Activated naive CD4-positive, alpha-beta T cell treated with anti-CD3 and anti-CD28 coated beads, Interleukin-2, amount 10 ng/mL, durations not matched to agents 7 days and 5 days (primary cell): ENCODE measurements around the gene UBAP2L.
"Not testable (repeated sequence)": the region's sequence is repeated elsewhere in the genome, so short reads cannot be mapped to it uniquely, and the experiment has no call there.

Experiments used
- CTCF ChIA-PET: fragments of 350-600 bp; sonication (Branson Sonifier 250); formaldehyde crosslinking; loops from one replicate; lab custom pipeline; 2021; ENCODE audit warnings: antibody characterized with exemption; lab: Charles Lee
- DNase-seq: peaks from one replicate; pipeline ENCODE4 v3.0.0-alpha.2; 2020
- H3K27ac Mint-ChIP-seq: one replicate; pipeline ENCODE4 v1.8.0; 2021; ENCODE audit warnings: mild to moderate bottlenecking, moderate library complexity, mixed read lengths
- H3K27me3 Mint-ChIP-seq: one replicate; pipeline ENCODE4 v1.8.0; 2021; ENCODE audit warnings: mild to moderate bottlenecking, mixed read lengths
- H3K36me3 Mint-ChIP-seq: one replicate; pipeline ENCODE4 v1.8.0; 2021; ENCODE audit warnings: mixed read lengths
- H3K4me1 Mint-ChIP-seq: one replicate; pipeline ENCODE4 v1.8.0; 2021; ENCODE audit warnings: mixed read lengths
- H3K4me3 Mint-ChIP-seq: one replicate; pipeline ENCODE4 v1.8.0; 2021; ENCODE audit warnings: mild to moderate bottlenecking, moderate library complexity, mixed read lengths
- H3K9me3 Mint-ChIP-seq: one replicate; pipeline ENCODE4 v1.8.0; 2021; ENCODE audit warnings: mixed read lengths

UBAP2L gene

DNA sequence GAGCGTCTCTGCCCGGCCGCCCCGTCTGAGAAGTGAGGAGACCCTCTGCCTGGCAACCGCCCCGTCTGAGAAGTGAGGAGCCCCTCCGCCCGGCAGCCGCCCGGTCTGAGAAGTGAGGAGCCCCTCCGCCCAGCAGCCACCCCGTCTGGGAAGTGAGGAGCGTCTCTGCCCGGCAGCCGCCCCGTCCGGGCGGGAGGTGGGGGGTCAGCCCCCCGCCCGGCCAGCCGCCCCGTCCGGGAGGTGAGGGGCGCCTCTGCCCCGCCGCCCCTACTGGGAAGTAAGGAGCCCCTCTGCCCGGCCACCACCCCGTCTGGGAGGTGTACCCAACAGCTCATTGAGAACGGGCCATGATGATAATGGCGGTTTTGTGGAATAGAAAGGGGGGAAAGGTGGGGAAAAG is 66.8 kb downstream of the UBAP2L start:
- H3K27ac Mint-ChIP-seq, H3K4me1 Mint-ChIP-seq, H3K9me3 Mint-ChIP-seq, H3K4me3 Mint-ChIP-seq, H3K36me3 Mint-ChIP-seq, CTCF ChIA-PET, DNase-seq: not testable (repeated sequence)
- peaks cover 11% of the 10 kb centered on the region for H3K27me3 Mint-ChIP-seq

DNA sequence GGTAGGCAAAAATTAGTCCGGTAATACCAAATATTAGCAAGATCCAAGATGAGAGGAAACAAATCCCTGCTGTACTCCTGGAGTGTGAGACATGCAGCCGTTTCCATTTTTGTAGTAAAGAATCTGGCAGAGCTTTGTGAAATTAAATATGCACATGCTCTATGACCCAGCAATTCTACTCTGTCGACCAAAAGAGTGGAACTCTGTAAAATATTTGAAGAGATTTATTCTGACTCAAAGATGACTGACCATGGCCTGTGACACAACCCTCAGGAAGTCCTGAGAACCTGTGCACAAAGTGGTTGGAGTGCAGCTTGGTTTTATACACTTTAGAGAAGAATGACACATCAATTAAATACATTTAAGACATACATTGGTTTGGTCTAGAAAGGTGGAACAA is 67.9 kb downstream of the UBAP2L start:
- Mint-ChIP-seq H3K27me3 (peaks cover 11% of the 10 kb centered on the region), H3K9me3 (peaks cover 6% of the 10 kb centered on the region), H3K4me1 (no peaks in the 10 kb centered on the region), H3K27ac (no peak overlapping the region), H3K36me3 (peaks cover 3% of the 10 kb centered on the region), H3K4me3 (no peak overlapping the region)
- CTCF ChIA-PET, result no interaction called here
- DNase-seq, result no peak

DNA sequence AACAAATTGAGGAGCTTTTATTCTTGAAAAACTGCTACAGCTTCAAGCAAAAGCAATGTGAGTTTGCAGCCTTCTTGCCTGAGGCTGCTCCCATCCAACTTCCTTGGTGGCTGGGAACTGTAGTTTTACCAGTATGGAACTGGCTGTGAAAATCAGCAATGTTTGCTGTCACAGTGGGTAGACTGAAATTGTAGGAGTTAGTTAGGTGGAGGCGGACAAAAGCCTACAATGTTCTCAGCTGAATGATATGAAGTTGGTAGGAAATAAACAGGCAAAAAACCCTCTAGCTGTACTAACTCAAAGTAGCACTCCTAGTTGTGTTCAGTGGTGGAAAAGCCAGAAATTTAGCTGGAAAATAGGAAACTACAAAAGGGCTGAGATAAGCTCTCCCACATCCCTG is 70.2 kb downstream of the UBAP2L start:
- CTCF ChIA-PET, result interaction anchor here (0.6 kb wide), 1 partner anchor 45 kb away, joined by 4 read pairs; no protein-coding TSS in a partner anchor
- Mint-ChIP-seq H3K9me3 (peaks cover 16% of the 10 kb centered on the region), H3K27ac (no peak overlapping the region), H3K36me3 (peaks cover 8% of the 10 kb centered on the region), H3K27me3 (peaks cover 11% of the 10 kb centered on the region), H3K4me1 (no peaks in the 10 kb centered on the region), H3K4me3 (no peak overlapping the region)
- no peak for DNase-seq

DNA sequence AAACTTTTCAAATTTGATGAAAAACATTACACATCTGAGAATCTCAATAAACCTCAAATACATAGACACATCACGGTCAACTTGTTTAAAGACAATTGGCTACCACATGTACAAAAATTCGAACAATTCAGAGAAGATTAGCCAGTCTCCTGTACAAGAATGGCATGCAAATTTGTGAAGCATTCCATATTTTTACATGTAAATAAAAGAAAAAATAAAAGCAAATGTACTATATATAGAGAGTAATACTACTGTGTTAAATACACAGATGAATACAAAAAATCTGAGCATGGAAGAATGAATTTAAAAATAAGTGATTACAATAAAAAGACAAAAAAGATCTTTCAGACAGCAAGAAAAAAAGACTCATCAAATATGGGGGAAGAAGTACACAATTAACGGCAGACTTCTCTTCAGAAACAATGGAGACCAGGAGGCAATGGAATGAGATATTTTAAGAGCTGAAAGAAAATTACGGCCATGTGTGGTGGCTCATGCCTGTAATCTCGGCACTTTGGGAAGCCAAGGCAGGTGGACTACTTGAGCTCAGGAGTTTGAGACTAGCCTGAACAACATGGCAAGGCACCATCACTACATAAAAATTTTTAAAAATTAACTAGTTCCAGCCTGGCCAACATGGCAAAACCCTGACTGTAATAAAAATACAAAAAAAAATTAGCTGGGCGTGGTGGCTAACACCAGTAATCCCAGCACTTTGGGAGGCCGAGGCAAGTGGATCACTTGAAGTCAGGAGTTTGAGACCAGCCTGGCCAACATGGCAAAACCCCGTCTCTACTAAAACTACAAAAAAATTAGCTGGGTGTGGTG is 74.9 kb downstream of the UBAP2L start:
- H3K27me3 Mint-ChIP-seq, result peaks cover 9% of the 10 kb centered on the region
- DNase-seq, result no peak
- no peaks in the 10 kb centered on the region for H3K4me1 Mint-ChIP-seq
- H3K36me3 Mint-ChIP-seq, result peaks cover 8% of the 10 kb centered on the region
- no peak overlapping the region for H3K4me3 Mint-ChIP-seq
- H3K27ac Mint-ChIP-seq, result no peak overlapping the region
- CTCF ChIA-PET, result no interaction called here
- peaks cover 16% of the 10 kb centered on the region for H3K9me3 Mint-ChIP-seq

DNA sequence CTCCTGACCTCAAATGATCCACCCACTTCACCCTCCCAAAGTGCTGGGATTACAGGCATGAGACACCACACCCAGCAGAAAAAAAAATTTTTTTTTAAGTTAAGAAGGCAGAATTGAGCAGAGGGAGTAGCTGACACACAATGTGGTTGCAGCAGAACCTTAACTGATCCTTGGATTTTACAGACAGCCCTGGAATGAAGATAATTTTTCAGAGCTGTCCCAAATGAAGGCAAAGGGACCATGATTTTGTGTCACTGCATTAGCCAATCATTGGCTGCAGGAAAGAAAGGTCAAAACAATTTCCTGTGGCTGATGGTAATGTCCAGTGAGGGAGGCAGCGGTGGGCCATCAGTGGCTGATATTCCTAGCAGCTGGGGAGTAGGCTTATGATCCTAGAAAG is 80.8 kb downstream of the UBAP2L start:
- H3K9me3 Mint-ChIP-seq, result no peaks in the 10 kb centered on the region
- no peak for DNase-seq
- H3K4me1 Mint-ChIP-seq, result no peaks in the 10 kb centered on the region
- CTCF ChIA-PET, result interaction anchor here (0.7 kb wide), 1 partner anchor 180 kb away, joined by 4 read pairs; no protein-coding TSS in a partner anchor
- H3K27ac Mint-ChIP-seq, result no peak overlapping the region
- H3K27me3 Mint-ChIP-seq, result peaks cover 15% of the 10 kb centered on the region
- H3K4me3 Mint-ChIP-seq, result no peak overlapping the region
- no peaks in the 10 kb centered on the region for H3K36me3 Mint-ChIP-seq

DNA sequence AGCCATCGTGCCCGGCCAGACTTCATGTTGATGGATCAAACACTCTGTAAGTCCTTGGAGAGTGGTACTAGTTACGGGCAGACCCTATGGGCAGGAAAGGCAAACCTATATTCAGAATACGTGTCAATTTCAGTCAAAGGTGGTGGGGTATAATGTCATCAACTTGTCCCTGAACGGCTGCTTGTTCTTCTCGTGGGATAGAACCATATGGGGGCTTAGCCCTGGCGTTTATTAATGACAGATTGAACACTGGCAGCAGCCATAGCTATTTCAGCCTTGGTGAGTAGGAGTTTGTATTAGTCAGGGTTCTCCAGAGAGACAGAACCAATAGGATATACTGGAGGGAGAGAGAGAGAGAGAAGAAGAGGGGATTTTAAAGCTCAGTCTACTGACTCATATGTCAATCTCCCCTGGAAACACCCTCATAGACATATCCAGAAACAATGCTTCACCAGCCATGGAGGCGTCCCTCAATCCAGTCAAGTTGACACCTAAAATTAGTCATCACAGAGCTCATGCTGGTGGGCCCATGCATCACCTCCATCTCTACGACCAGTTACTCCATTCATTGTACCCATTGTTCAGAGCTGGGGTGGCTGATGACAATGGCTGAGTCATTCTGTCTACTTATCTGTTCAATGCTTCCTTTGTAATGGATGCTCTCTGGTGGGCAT is 84.0 kb downstream of the UBAP2L start:
- H3K4me3 Mint-ChIP-seq, result no peak overlapping the region
- H3K27ac Mint-ChIP-seq, result no peak overlapping the region
- H3K4me1 Mint-ChIP-seq, result peaks cover 11% of the 10 kb centered on the region
- peaks cover 12% of the 10 kb centered on the region for H3K27me3 Mint-ChIP-seq
- no peaks in the 10 kb centered on the region for H3K9me3 Mint-ChIP-seq
- H3K36me3 Mint-ChIP-seq, result no peaks in the 10 kb centered on the region
- DNase-seq, result no peak
- CTCF ChIA-PET, result no interaction called here

DNA sequence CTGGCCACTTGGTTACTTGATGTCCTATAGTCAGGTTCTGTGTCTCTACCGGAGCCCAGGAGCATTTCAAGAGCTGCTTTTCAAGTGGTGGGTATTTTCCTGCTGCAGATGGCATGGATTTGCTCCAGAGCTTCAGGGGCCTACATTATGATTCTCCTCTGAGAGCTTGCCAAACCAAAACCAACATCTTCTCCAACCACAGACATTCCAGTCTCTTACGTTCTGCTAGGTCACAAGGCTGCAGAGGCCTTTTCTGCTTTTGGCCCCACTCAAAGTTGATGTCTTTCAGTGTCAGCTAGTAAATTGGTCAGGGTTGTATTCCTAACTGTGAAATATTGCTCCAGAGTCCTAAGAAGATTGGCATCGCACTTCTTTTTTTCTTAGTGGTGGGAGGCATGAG is 85.4 kb downstream of the UBAP2L start:
- H3K36me3 Mint-ChIP-seq, result no peaks in the 10 kb centered on the region
- no peak overlapping the region for H3K27ac Mint-ChIP-seq
- no peak overlapping the region for H3K4me3 Mint-ChIP-seq
- H3K27me3 Mint-ChIP-seq, result peaks cover 3% of the 10 kb centered on the region
- no peaks in the 10 kb centered on the region for H3K9me3 Mint-ChIP-seq
- peaks cover 11% of the 10 kb centered on the region for H3K4me1 Mint-ChIP-seq
- no peak for DNase-seq
- CTCF ChIA-PET, result interaction anchor here (1.0 kb wide), 1 partner anchor 29 kb away, joined by 3 read pairs; no protein-coding TSS in a partner anchor

DNA sequence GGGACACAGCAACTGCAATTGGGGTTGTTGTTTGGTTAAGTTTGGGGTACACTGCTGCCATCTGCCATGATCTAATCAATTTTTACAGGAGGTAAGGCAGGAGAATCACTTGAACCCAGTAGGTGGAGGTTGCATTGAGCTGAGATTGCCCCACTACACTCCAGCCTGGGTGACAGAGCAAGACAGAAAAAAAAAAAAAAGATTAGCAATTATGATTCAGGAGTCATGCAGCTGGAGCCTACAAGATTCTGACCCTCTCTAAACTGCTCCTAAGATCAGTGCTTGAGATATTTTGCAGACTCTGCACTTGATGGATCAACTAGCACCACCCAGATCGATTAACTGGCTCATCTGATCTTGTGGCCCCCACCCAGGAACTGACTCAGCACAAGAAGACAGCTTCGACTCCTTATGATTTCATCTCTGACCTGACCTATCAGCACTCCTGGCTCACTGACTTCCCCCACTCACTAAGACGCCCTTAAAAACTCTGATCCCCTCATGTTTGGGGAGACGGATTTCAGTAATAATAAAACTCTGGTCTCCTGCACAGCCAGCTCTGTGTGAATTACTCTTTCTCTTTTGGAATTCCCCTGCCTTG is 87.0 kb downstream of the UBAP2L start:
- CTCF ChIA-PET, result interaction anchor here (1.2 kb wide), 1 partner anchor 27 kb away, joined by 6 read pairs; no protein-coding TSS in a partner anchor
- not testable (repeated sequence) for H3K27me3 Mint-ChIP-seq, H3K9me3 Mint-ChIP-seq, H3K36me3 Mint-ChIP-seq, H3K4me3 Mint-ChIP-seq, H3K27ac Mint-ChIP-seq, DNase-seq
- H3K4me1 Mint-ChIP-seq, result peaks cover 11% of the 10 kb centered on the region

DNA sequence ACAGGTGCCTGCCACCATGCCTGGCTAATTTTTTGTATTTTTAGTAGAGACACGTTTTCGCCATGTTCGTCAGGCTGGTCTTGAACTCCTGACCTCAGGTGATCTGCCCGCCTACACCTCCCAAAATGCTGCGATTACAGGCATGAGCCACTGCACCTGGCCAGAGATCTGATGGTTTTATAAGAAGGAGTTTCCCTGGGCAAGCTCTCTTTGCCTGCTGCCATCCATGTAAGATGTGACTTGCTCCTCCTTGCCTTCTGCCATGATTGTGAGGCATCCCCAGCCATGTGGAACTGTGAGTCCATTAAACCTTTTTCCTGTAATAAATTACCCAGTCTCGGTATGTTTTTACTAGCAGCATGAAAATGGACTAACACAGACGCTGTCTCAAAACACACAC is 88.4 kb downstream of the UBAP2L start:
- H3K4me3 Mint-ChIP-seq, H3K27ac Mint-ChIP-seq, H3K36me3 Mint-ChIP-seq, H3K9me3 Mint-ChIP-seq, DNase-seq: not testable (repeated sequence)
- CTCF ChIA-PET, result interaction anchor here (0.9 kb wide), 1 partner anchor 32 kb away, joined by 3 read pairs; no protein-coding TSS in a partner anchor
- H3K27me3 Mint-ChIP-seq, result peaks cover 13% of the 10 kb centered on the region
- peaks cover 11% of the 10 kb centered on the region for H3K4me1 Mint-ChIP-seq

DNA sequence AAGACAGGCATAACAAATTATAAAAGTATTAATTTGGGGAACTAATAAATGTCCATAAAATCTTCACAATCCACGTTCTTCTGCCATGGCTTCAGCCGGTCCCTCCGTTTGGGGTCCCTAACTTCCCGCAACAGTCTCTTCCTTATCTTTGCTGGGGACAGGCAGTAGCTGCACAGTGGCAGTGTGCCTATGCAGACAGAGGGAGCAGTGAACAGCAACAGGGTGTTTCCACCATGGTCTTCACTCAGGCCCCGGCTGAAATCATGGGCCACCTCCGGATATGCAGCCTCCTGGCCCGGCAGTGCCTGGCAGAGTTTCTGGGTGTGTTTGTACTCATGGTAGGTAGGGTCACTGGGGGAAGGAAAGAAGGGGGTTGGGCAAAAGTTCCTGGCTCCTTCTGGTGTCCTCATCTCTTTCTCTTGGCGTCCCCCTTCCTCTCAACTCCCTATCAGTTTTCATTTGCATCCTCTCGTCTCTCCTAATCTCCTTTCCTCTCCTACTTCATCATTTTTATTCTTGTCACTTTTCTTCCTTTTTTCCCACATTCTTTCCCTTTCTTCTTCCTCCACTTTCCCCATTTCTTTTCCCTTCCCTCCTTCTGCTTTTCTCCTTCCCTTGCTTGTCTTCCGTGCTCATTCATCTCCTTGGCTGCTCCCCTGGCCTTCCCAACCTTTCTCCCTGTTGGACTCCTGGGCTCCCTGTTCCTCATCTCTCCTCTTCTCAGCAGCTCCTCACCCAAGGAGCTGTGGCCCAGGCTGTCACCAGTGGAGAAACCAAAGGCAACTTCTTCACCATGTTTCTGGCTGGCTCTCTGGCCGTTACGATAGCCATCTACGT is 91.7 kb downstream of the UBAP2L start:
- H3K27ac Mint-ChIP-seq, H3K36me3 Mint-ChIP-seq, H3K9me3 Mint-ChIP-seq, DNase-seq, H3K4me3 Mint-ChIP-seq, H3K4me1 Mint-ChIP-seq: not testable (repeated sequence)
- CTCF ChIA-PET, result interaction anchor here (1.5 kb wide), 1 partner anchor 22 kb away, joined by 4 read pairs; no protein-coding TSS in a partner anchor
- peaks cover 20% of the 10 kb centered on the region for H3K27me3 Mint-ChIP-seq

DNA sequence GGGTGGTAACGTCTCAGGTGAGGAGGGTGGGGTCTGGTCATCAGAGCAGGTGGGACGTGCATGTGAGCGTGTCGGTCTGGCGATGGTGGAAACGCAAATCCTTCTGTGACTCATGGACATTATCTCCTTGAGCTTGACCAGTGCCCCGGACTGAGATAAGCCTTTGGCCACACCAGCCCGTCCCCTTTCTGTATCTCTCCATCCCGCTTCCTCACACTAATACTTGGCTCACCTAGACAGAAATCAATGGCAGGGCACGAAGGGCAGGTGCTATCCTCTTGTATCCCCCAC is 92.3 kb downstream of the UBAP2L start:
- Mint-ChIP-seq H3K9me3 (peaks cover 9% of the 10 kb centered on the region), H3K4me3 (no peak overlapping the region), H3K27me3 (peaks cover 26% of the 10 kb centered on the region), H3K4me1 (peaks cover 4% of the 10 kb centered on the region), H3K27ac (no peak overlapping the region), H3K36me3 (no peaks in the 10 kb centered on the region)
- CTCF ChIA-PET, result no interaction called here
- DNase-seq, result no peak

DNA sequence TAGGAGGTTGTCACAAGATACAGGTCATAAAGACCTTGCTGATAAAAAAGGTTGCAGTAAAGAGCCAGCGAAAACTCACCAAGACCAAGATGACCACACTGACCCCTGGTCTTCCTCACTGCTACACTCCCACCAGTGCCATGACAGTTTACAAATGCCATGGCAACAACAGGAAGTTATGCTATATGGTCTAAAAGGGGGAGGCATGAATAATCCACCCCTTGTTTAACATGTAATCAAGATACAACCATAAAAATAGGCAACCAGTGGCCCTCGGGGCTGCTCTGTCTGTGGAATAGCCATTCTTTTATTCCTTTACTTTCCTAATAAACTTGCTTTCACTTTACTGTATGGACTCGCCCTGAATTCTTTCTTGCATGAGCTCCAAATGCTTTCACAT is 93.5 kb downstream of the UBAP2L start:
- not testable (repeated sequence) for H3K4me3 Mint-ChIP-seq, DNase-seq, H3K27ac Mint-ChIP-seq, H3K4me1 Mint-ChIP-seq, H3K36me3 Mint-ChIP-seq
- CTCF ChIA-PET, result interaction anchor here (1.1 to 1.5 kb wide), 2 partner anchors 21 to 115 kb away, joined by 3 read pairs; no protein-coding TSS in a partner anchor
- Mint-ChIP-seq H3K27me3 (peaks cover 37% of the 10 kb centered on the region), H3K9me3 (peaks cover 12% of the 10 kb centered on the region)

DNA sequence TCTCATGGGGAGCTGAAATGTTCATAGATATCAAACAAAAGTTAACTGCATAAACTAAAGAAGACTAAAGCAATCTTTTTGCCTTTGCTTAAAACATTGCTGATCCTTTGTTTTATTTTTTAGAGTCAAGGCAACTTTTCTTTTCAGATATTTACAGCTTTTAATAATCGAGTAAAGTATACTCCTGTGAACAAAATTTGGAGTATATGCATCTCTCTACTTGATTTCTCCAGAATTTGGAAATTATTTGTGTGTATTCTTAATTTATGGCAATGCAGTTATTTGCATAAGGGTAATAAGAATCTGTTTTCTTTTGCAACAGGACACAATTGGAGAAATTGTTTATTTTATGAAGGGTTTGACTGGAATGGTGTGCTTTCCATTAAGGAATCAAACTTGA is 95.9 kb downstream of the UBAP2L start:
- Mint-ChIP-seq H3K36me3 (peaks cover 2% of the 10 kb centered on the region), H3K27me3 (peaks cover 61% of the 10 kb centered on the region), H3K4me1 (no peaks in the 10 kb centered on the region), H3K4me3 (no peak overlapping the region), H3K27ac (no peak overlapping the region), H3K9me3 (peaks cover 12% of the 10 kb centered on the region)
- no peak for DNase-seq
- CTCF ChIA-PET, result no interaction called here

DNA sequence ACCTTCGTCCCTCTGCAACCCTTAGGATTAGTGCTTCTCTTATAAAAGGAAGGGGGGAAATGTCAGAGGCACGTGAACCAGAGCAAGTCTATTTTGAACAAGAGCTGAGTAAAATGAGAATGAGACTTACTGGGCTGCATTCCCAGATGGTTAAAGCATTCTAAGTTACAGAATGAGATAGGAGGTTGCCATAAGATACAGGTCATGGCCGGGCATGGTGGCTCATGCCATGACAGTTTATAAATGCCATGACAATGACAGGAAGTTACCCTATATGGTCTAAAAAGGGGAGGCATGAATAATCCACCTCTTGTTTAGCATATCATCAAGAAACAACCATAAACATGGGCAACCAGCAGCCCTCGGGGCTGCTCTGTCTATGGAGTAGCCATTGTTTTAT is 97.6 kb downstream of the UBAP2L start:
- peaks cover 65% of the 10 kb centered on the region for H3K27me3 Mint-ChIP-seq
- H3K4me3 Mint-ChIP-seq, result no peak overlapping the region
- H3K36me3 Mint-ChIP-seq, result peaks cover 2% of the 10 kb centered on the region
- no peak for DNase-seq
- peaks cover 12% of the 10 kb centered on the region for H3K9me3 Mint-ChIP-seq
- no peak overlapping the region for H3K27ac Mint-ChIP-seq
- CTCF ChIA-PET, result no interaction called here
- no peaks in the 10 kb centered on the region for H3K4me1 Mint-ChIP-seq
